ENCODE data around the gene PDE3A.

Gene PDE3A

GRCh38 chr12:20489645-20490044 lies 121.3 kb downstream of the PDE3A start:
- no peak for DNase-seq (ENCODE audit: low read depth, low spot score)
- Histone ChIP-seq H3K4me3 (no peak overlapping the region), H3K9ac (ENCODE audit: insufficient read length) (no peak overlapping the region), H3K9me3 (ENCODE audit: low read depth, low read length) (no peaks in the 10 kb centered on the region), H3K27ac (no peak overlapping the region), H3K36me3 (ENCODE audit: insufficient read depth, low read length) (no peaks in the 10 kb centered on the region)
- no peak for TF ChIP-seq EZH2 (IDR thresholded peaks at IDR 0.05)

DNA sequence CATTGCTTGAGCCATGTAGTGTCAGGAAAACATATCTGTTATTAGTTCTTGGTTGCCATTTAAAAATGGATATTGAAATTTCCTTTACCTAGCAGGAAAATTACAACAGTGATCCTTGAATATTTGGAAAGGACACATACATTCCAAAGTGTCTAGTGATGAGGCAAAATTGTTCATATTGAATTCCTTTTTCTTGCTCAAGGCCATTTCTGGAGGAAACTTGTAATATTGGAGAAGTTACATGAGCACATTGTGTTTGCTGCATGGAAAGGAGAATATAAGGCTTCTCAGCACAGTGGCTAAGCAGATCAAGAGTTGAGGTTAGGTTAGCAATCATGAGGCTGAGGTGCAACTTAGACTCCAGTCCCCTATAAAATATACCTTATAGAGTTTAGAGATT lies 121.9 kb downstream of the PDE3A start:
- no peak for DNase-seq (ENCODE audit: low read depth, low spot score)
- TF ChIP-seq EZH2 (IDR thresholded peaks at IDR 0.05) (no peak), FOXP2 (optimal IDR thresholded peaks at IDR 0.05; ENCODE audit: control extremely low read depth, extremely low read length, insufficient read depth) (no peak), POLR2AphosphoS5 (IDR thresholded peaks at IDR 0.05; ENCODE audit: borderline replicate concordance, low read depth, low read length) (no peak)
- Histone ChIP-seq H3K36me3 (ENCODE audit: insufficient read depth, low read length) (no peaks in the 10 kb centered on the region), H3K4me3 (no peak overlapping the region), H3K27ac (no peak overlapping the region), H3K9ac (ENCODE audit: insufficient read length) (no peak overlapping the region), H3K9me3 (ENCODE audit: low read depth, low read length) (no peaks in the 10 kb centered on the region)

- H3K27ac ChIP-seq: no peak overlapping the region
- no peaks in the 10 kb centered on the region for H3K36me3 ChIP-seq (ENCODE audit: insufficient read depth, low read length)
- TF ChIP-seq EZH2 (IDR thresholded peaks at IDR 0.05) (no peak), POLR2AphosphoS5 (IDR thresholded peaks at IDR 0.05; ENCODE audit: borderline replicate concordance, low read depth, low read length) (no peak), FOXP2 (optimal IDR thresholded peaks at IDR 0.05; ENCODE audit: control extremely low read depth, extremely low read length, insufficient read depth) (no peak)
These were observed 123.0 kb downstream of the PDE3A start for GRCh38 chr12:20491290-20491689.

DNA sequence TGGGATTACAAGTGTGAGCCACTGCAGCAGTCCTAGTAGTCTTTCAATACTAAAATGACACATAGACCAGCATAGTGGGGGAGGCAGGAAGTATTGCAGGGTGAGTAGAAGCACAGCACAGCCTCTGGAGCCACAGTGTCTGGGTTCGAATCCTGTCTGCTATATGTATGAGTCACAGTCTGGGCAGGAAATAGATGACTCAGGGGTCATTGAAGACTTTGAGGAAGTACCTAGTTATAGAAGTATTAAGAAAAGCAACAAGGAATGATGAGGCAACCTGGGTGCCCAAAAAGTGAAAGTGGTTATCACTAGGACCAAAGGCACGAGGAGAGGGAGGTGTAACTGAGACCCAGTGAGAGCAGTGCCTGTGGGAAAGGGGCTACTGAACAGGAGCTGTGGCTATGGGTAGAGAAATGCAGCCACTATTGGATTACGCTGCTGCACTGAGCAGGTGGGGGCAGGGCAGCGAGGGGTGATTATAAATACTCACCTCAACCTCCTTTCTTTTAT lies 124.0 kb downstream of the PDE3A start:
- Histone ChIP-seq H3K9ac (ENCODE audit: insufficient read length) (no peak overlapping the region), H3K4me3 (no peak overlapping the region), H3K27ac (no peak overlapping the region), H3K9me3 (ENCODE audit: low read depth, low read length) (no peaks in the 10 kb centered on the region), H3K36me3 (ENCODE audit: insufficient read depth, low read length) (no peaks in the 10 kb centered on the region)
- TF ChIP-seq EZH2 (IDR thresholded peaks at IDR 0.05) (no peak), FOXP2 (optimal IDR thresholded peaks at IDR 0.05; ENCODE audit: control extremely low read depth, extremely low read length, insufficient read depth) (no peak), POLR2AphosphoS5 (IDR thresholded peaks at IDR 0.05; ENCODE audit: borderline replicate concordance, low read depth, low read length) (no peak)
- no peak for DNase-seq (ENCODE audit: low read depth, low spot score)

More at GRCh38 chr12:20491290-20491689, 123.0 kb downstream of the PDE3A start:
- H3K9me3 ChIP-seq (ENCODE audit: low read depth, low read length): no peaks in the 10 kb centered on the region
- H3K4me3 ChIP-seq: no peak overlapping the region
- DNase-seq (ENCODE audit: low read depth, low spot score): no peak
- H3K9ac ChIP-seq (ENCODE audit: insufficient read length): no peak overlapping the region

GRCh38 chr12:20493934-20494333 lies 125.6 kb downstream of the PDE3A start:
- H3K4me3 ChIP-seq: no peak overlapping the region
- DNase-seq (ENCODE audit: low read depth, low spot score): no peak
- TF ChIP-seq EZH2 (IDR thresholded peaks at IDR 0.05) (no peak), POLR2AphosphoS5 (IDR thresholded peaks at IDR 0.05; ENCODE audit: borderline replicate concordance, low read depth, low read length) (no peak), FOXP2 (optimal IDR thresholded peaks at IDR 0.05; ENCODE audit: control extremely low read depth, extremely low read length, insufficient read depth) (no peak)
- no peak overlapping the region for H3K9ac ChIP-seq (ENCODE audit: insufficient read length)
- no peaks in the 10 kb centered on the region for H3K36me3 ChIP-seq (ENCODE audit: insufficient read depth, low read length)
- H3K27ac ChIP-seq: no peak overlapping the region
- H3K9me3 ChIP-seq (ENCODE audit: low read depth, low read length): no peaks in the 10 kb centered on the region

GRCh38 chr12:20494851-20495250 lies 126.5 kb downstream of the PDE3A start:
- H3K36me3 ChIP-seq (ENCODE audit: insufficient read depth, low read length): no peaks in the 10 kb centered on the region
- no peak for DNase-seq (ENCODE audit: low read depth, low spot score)
- H3K9me3 ChIP-seq (ENCODE audit: low read depth, low read length): no peaks in the 10 kb centered on the region
- no peak overlapping the region for H3K4me3 ChIP-seq
- TF ChIP-seq POLR2AphosphoS5 (IDR thresholded peaks at IDR 0.05; ENCODE audit: borderline replicate concordance, low read depth, low read length): no peak
- TF ChIP-seq EZH2 (IDR thresholded peaks at IDR 0.05): no peak
- no peak for TF ChIP-seq FOXP2 (optimal IDR thresholded peaks at IDR 0.05; ENCODE audit: control extremely low read depth, extremely low read length, insufficient read depth)
- H3K9ac ChIP-seq (ENCODE audit: insufficient read length): no peak overlapping the region
- H3K27ac ChIP-seq: no peak overlapping the region

- Histone ChIP-seq H3K4me3 (no peak overlapping the region), H3K36me3 (ENCODE audit: insufficient read depth, low read length) (no peaks in the 10 kb centered on the region)
- no peak for TF ChIP-seq EZH2 (IDR thresholded peaks at IDR 0.05)
- no peak for TF ChIP-seq FOXP2 (optimal IDR thresholded peaks at IDR 0.05; ENCODE audit: control extremely low read depth, extremely low read length, insufficient read depth)
- no peak for TF ChIP-seq POLR2AphosphoS5 (IDR thresholded peaks at IDR 0.05; ENCODE audit: borderline replicate concordance, low read depth, low read length)
These were observed 127.7 kb downstream of the PDE3A start for GRCh38 chr12:20495997-20496396.

DNA sequence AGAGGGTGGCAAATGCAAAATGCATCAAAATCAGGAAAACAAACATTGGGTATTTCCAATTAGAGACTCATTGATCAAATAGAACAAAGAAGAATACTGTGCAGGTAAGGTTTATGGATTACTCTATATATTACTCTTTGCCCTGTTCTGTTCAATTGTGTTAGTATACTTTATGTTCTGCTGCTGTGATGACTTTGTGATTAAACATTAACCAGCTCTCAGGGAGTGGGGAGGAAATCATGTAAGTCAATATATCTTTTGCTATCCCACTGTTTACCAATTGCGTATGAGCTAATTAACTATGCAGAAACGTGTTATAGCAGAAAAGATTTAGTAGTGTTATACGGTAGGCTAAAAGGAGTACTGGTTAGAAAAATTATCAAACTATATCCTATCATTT lies 129.4 kb downstream of the PDE3A start:
- DNase-seq (ENCODE audit: low read depth, low spot score): no peak
- H3K9ac ChIP-seq (ENCODE audit: insufficient read length): no peak overlapping the region
- H3K27ac ChIP-seq: no peak overlapping the region
- H3K36me3 ChIP-seq (ENCODE audit: insufficient read depth, low read length): no peaks in the 10 kb centered on the region
- no peaks in the 10 kb centered on the region for H3K9me3 ChIP-seq (ENCODE audit: low read depth, low read length)
- no peak for TF ChIP-seq POLR2AphosphoS5 (IDR thresholded peaks at IDR 0.05; ENCODE audit: borderline replicate concordance, low read depth, low read length)
- TF ChIP-seq EZH2 (IDR thresholded peaks at IDR 0.05): no peak
- TF ChIP-seq FOXP2 (optimal IDR thresholded peaks at IDR 0.05; ENCODE audit: control extremely low read depth, extremely low read length, insufficient read depth): no peak
- H3K4me3 ChIP-seq: no peak overlapping the region

More at GRCh38 chr12:20495997-20496396, 127.7 kb downstream of the PDE3A start:
- no peak for DNase-seq (ENCODE audit: low read depth, low spot score)
- H3K9me3 ChIP-seq (ENCODE audit: low read depth, low read length): no peaks in the 10 kb centered on the region
- no peak overlapping the region for H3K9ac ChIP-seq (ENCODE audit: insufficient read length)
- H3K27ac ChIP-seq: no peak overlapping the region

- TF ChIP-seq EZH2 (IDR thresholded peaks at IDR 0.05) (no peak), FOXP2 (optimal IDR thresholded peaks at IDR 0.05; ENCODE audit: control extremely low read depth, extremely low read length, insufficient read depth) (no peak), POLR2AphosphoS5 (IDR thresholded peaks at IDR 0.05; ENCODE audit: borderline replicate concordance, low read depth, low read length) (no peak)
- Histone ChIP-seq H3K9me3 (ENCODE audit: low read depth, low read length) (no peaks in the 10 kb centered on the region), H3K4me3 (no peak overlapping the region), H3K36me3 (ENCODE audit: insufficient read depth, low read length) (no peaks in the 10 kb centered on the region), H3K27ac (no peak overlapping the region), H3K9ac (ENCODE audit: insufficient read length) (no peak overlapping the region)
- DNase-seq (ENCODE audit: low read depth, low spot score): no peak
These were observed 133.6 kb downstream of the PDE3A start for GRCh38 chr12:20501958-20502357.

Measured in SK-N-MC (cell line).